Upper lobe of right lung (tissue), 1 donor: ENCODE results near the gene NSMCE3. TPM values are rescaled to one million over a fixed set of nuclear protein-coding genes. Genes with fewer than 3 reads are reported as not detected.

Experiments
- ATAC-seq: fragments of 200-7000 bp; cut with Tn5 transposase; one replicate; pipeline ENCODE4 v1.9.1; 2020; ENCODE audit warnings: mild to moderate bottlenecking, moderate library complexity
- DNase-seq: peaks from one replicate; pipeline ENCODE4 v3.0.0-alpha.2; 2020
- H3K27ac ChIP-seq: fragments of 200-600 bp; one replicate; pipeline ENCODE4 v1.8.0; 2022
- H3K27me3 ChIP-seq: fragments of 200-600 bp; one replicate; pipeline ENCODE4 v1.8.0; 2022; ENCODE audit warnings: mild to moderate bottlenecking
- H3K36me3 ChIP-seq: fragments of 200-600 bp; one replicate; pipeline ENCODE4 v1.8.0; 2022
- H3K4me1 ChIP-seq: fragments of 200-600 bp; one replicate; pipeline ENCODE4 v1.8.0; 2022
- H3K4me3 ChIP-seq: fragments of 200-600 bp; one replicate; pipeline ENCODE4 v1.8.0; 2022; ENCODE audit warnings: mild to moderate bottlenecking
- H3K9me3 ChIP-seq: fragments of 200-600 bp; one replicate; pipeline ENCODE4 v1.8.0; 2022
- CTCF ChIP-seq: fragments of 200-600 bp; IDR thresholded peaks from one replicate; pipeline ENCODE4 v1.8.0; 2022; ENCODE audit warnings: antibody characterized with exemption
- intact Hi-C: fragments of 100-400 bp; cut with DNase I; formaldehyde crosslinking; loops from one replicate; pipeline ENCODE4 v1.11.0; 2022
- long read RNA-seq: library from polyadenylated mRNA; unstranded; transcript quantifications from one replicate; pipeline ENCODE4 v2.0.0, GENCODE V29; 2021
- total RNA-seq: library from RNA; stranded (reverse); fragmentation: NEBNext Ultra II Directional; extraction: Animal tissue kit (Norgen Biotek cat#: 25700); gene quantifications from one replicate; pipeline ENCODE4 v1.2.1, GENCODE V29; 2021
- donor health status: DM: no; HTN: yes; CAD: no; lungs with severe emphysema.

NSMCE3 gene
- 6.7 TPM for total RNA-seq
- long read RNA-seq, full-length matches to known transcripts, result 15 of 15 reads
- long read RNA-seq, partial matches to known transcripts, result 0 of 15 reads
- long read RNA-seq, other reads (novel, unspliced or antisense), result 0 of 15 reads

- Histone ChIP-seq H3K27ac (peak within 1 kb of the TSS; percentile 89), H3K27me3 (no peaks in the 10 kb centered on the region)
- peak; percentile 99 for ATAC-seq
Measured at GRCh38 chr15:29269485-29270168, at the start of gene NSMCE3. Gene NSMCE3 (minus strand): TSS chr15:29269822. CDS start chr15:29269705, 117 bp downstream.

GRCh38 chr15:29316422-29316821 lies 46.8 kb upstream of the NSMCE3 start:
- Histone ChIP-seq H3K36me3 (no peaks in the 10 kb centered on the region), H3K4me3 (no peak overlapping the region), H3K27ac (no peak overlapping the region), H3K27me3 (no peaks in the 10 kb centered on the region), H3K9me3 (no peaks in the 10 kb centered on the region), H3K4me1 (no peaks in the 10 kb centered on the region)
- TF ChIP-seq CTCF, result no peak
- DNase-seq (no peak), ATAC-seq (no peak)
- intact Hi-C loops, result no loop called here

More at GRCh38 chr15:29269485-29270168, at the start of gene NSMCE3:
- TF ChIP-seq CTCF, result no peak
- Histone ChIP-seq H3K4me3 (peak within 1 kb of the TSS; percentile 80), H3K36me3 (no peaks in the 10 kb centered on the region), H3K4me1 (peaks cover 27% of the 10 kb centered on the region), H3K9me3 (no peaks in the 10 kb centered on the region)
- peak; percentile 95 for DNase-seq
- intact Hi-C loops, result no loop called here

- no peak for ATAC-seq
- Histone ChIP-seq H3K36me3 (no peaks in the 10 kb centered on the region), H3K4me1 (no peaks in the 10 kb centered on the region), H3K27ac (no peak overlapping the region), H3K4me3 (no peak overlapping the region), H3K9me3 (no peaks in the 10 kb centered on the region), H3K27me3 (no peaks in the 10 kb centered on the region)
- TF ChIP-seq CTCF, result no peak
- no peak for DNase-seq
- intact Hi-C loops, result no loop called here
Measured at GRCh38 chr15:29312387-29312786, 42.8 kb upstream of the NSMCE3 start.

GRCh38 chr15:29311696-29312095 lies 42.1 kb upstream of the NSMCE3 start:
- DNase-seq, result no peak
- no peak for TF ChIP-seq CTCF
- no peaks in the 10 kb centered on the region for H3K27me3 ChIP-seq
- H3K27ac ChIP-seq, result no peak overlapping the region
- H3K4me1 ChIP-seq, result no peaks in the 10 kb centered on the region
- H3K4me3 ChIP-seq, result no peak overlapping the region
- intact Hi-C loops, result no loop called here
- H3K36me3 ChIP-seq, result no peaks in the 10 kb centered on the region
- no peaks in the 10 kb centered on the region for H3K9me3 ChIP-seq
- no peak for ATAC-seq

GRCh38 chr15:29309139-29309538 lies 39.5 kb upstream of the NSMCE3 start:
- Histone ChIP-seq H3K27ac (no peak overlapping the region), H3K9me3 (no peaks in the 10 kb centered on the region), H3K27me3 (no peaks in the 10 kb centered on the region), H3K4me3 (no peak overlapping the region), H3K4me1 (no peaks in the 10 kb centered on the region), H3K36me3 (no peaks in the 10 kb centered on the region)
- no peak for TF ChIP-seq CTCF
- intact Hi-C loops, result no loop called here
- ATAC-seq (no peak), DNase-seq (no peak)
